ENCODE measurements around the gene PVALEF. TPM values are rescaled to one million over a fixed set of nuclear protein-coding genes. Genes with fewer than 3 reads are reported as not detected.

Gene PVALEF
- polyA plus RNA-seq, 1 donor (not counting 4 experiments of a cell fraction or from before 2014, with no cell fraction given): not detected

DNA sequence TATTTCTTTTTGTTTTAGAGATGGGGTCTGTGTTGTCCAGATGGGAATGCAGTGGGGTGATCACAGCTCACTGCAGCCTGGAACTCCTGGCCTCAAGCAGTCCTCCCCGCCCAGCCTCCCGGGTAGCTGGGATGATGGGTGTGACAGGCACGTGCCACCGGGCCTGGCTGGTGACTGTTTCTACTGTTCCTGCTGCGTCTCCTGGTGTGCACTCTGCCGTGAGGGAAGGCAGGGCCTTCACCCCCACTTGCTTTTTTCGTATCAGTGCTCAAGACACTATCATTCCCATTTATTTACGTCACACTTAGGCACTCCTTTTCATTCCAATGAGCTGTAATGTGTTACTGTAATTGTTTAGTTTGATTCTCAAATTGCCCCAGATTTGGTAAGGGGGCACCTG is 25.3 kb upstream of the PVALEF start:
- Histone ChIP-seq H3K4me3 (ENCODE audit: control insufficient read depth in 2 of 3, extremely low read depth in 1 of 3, insufficient read depth in 2 of 3, low read depth in 1 of 3, low read length in 3 of 3) (no peak overlapping the region), H3K36me3 (ENCODE audit: control insufficient read depth in 2 of 2, extremely low read depth in 1 of 2, insufficient read depth in 2 of 2, low read length in 2 of 2) (no peaks in the 10 kb centered on the region), H3K9ac (ENCODE audit: control insufficient read depth, extremely low read depth, insufficient read depth, low read length) (no peak overlapping the region), H3K4me1 (ENCODE audit: control insufficient read depth, extremely low read depth, insufficient read depth, low read length) (no peaks in the 10 kb centered on the region), H2AFZ (ENCODE audit: control insufficient read depth, low read length) (no peak overlapping the region), H3K27ac (ENCODE audit: control insufficient read depth, insufficient read depth, low read length) (no peak overlapping the region), H4K20me1 (ENCODE audit: control insufficient read depth, extremely low read depth, insufficient read depth, low read length) (no peaks in the 10 kb centered on the region), H3K27me3 (ENCODE audit: control insufficient read depth, extremely low read depth, insufficient read depth, low read length) (peaks cover 19% of the 10 kb centered on the region), H3K4me2 (ENCODE audit: control insufficient read depth, extremely low read depth, insufficient read depth, low read depth, low read length) (no peak overlapping the region), H3K9me3 (ENCODE audit: control insufficient read depth, low read depth, low read length) (peaks cover 7% of the 10 kb centered on the region), H3K79me2 (ENCODE audit: control insufficient read depth, insufficient read depth, low read length) (no peaks in the 10 kb centered on the region), H3K9me1 (ENCODE audit: control insufficient read depth, extremely low read depth, insufficient read depth, low read length) (no peaks in the 10 kb centered on the region)
- DNase-seq (ENCODE audit: low read depth, low spot score) (no peak), FAIRE-seq (no peak)
- dilution Hi-C loops (cut with MboI; ENCODE audit: extremely low pct_ligation_motif_present, low sequenced_read_pairs): no loop called here
- TF ChIP-seq EZH2 (IDR thresholded peaks at IDR 0.05; ENCODE audit: low read length): no peak
- TF ChIP-seq, protein P1, sequence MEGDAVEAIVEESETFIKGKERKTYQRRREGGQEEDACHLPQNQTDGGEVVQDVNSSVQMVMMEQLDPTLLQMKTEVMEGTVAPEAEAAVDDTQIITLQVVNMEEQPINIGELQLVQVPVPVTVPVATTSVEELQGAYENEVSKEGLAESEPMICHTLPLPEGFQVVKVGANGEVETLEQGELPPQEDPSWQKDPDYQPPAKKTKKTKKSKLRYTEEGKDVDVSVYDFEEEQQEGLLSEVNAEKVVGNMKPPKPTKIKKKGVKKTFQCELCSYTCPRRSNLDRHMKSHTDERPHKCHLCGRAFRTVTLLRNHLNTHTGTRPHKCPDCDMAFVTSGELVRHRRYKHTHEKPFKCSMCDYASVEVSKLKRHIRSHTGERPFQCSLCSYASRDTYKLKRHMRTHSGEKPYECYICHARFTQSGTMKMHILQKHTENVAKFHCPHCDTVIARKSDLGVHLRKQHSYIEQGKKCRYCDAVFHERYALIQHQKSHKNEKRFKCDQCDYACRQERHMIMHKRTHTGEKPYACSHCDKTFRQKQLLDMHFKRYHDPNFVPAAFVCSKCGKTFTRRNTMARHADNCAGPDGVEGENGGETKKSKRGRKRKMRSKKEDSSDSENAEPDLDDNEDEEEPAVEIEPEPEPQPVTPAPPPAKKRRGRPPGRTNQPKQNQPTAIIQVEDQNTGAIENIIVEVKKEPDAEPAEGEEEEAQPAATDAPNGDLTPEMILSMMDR (optimal IDR thresholded peaks at IDR 0.05 in 1 of 3, IDR thresholded peaks at IDR 0.05 in 1 of 3, conservative IDR thresholded peaks at IDR 0.05 in 1 of 3; ENCODE audit: extremely low read depth in 1 of 3, insufficient read depth in 2 of 3, low read length in 3 of 3): no peak

DNA sequence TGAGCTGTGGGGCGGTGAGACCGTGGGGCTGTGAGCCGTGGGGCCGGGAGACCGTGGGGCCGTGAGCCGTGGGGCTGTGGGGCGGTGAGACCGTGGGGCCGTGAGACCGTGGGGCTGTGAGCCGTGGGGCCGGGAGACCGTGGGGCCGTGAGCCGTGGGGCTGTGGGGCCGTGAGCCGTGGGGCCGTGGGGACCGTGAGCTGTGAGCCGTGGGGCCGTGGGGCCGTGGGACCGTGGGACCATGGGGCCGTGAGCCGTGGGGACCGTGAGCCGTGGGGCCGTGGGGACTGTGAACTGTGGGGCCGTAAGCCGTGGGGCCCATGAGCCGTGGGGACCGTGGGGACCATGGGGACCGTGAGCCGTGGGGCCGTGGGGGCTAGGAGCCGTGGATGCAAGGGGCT is 24.6 kb upstream of the PVALEF start:
- dilution Hi-C loops (cut with MboI; ENCODE audit: extremely low pct_ligation_motif_present, low sequenced_read_pairs): no loop called here
- H3K36me3 ChIP-seq (ENCODE audit: control insufficient read depth in 2 of 2, extremely low read depth in 1 of 2, insufficient read depth in 2 of 2, low read length in 2 of 2): no peaks in the 10 kb centered on the region
- H3K9me3 ChIP-seq (ENCODE audit: control insufficient read depth, low read depth, low read length): peaks cover 7% of the 10 kb centered on the region
- H3K4me1 ChIP-seq (ENCODE audit: control insufficient read depth, extremely low read depth, insufficient read depth, low read length): no peaks in the 10 kb centered on the region
- no peak overlapping the region for H3K9ac ChIP-seq (ENCODE audit: control insufficient read depth, extremely low read depth, insufficient read depth, low read length)
- FAIRE-seq (no peak), DNase-seq (ENCODE audit: low read depth, low spot score) (no peak)
- no peaks in the 10 kb centered on the region for H4K20me1 ChIP-seq (ENCODE audit: control insufficient read depth, extremely low read depth, insufficient read depth, low read length)
- no peak for TF ChIP-seq EZH2 (IDR thresholded peaks at IDR 0.05; ENCODE audit: low read length)
- TF ChIP-seq, protein P1 (optimal IDR thresholded peaks at IDR 0.05 in 1 of 3, IDR thresholded peaks at IDR 0.05 in 1 of 3, conservative IDR thresholded peaks at IDR 0.05 in 1 of 3; ENCODE audit: extremely low read depth in 1 of 3, insufficient read depth in 2 of 3, low read length in 3 of 3): no peak
- no peak overlapping the region for H2AFZ ChIP-seq (ENCODE audit: control insufficient read depth, low read length)
- H3K27ac ChIP-seq (ENCODE audit: control insufficient read depth, insufficient read depth, low read length): no peak overlapping the region
- no peaks in the 10 kb centered on the region for H3K79me2 ChIP-seq (ENCODE audit: control insufficient read depth, insufficient read depth, low read length)
- no peak overlapping the region for H3K4me3 ChIP-seq (ENCODE audit: control insufficient read depth in 2 of 3, extremely low read depth in 1 of 3, insufficient read depth in 2 of 3, low read depth in 1 of 3, low read length in 3 of 3)
- peaks cover 12% of the 10 kb centered on the region for H3K27me3 ChIP-seq (ENCODE audit: control insufficient read depth, extremely low read depth, insufficient read depth, low read length)
- H3K9me1 ChIP-seq (ENCODE audit: control insufficient read depth, extremely low read depth, insufficient read depth, low read length): no peaks in the 10 kb centered on the region
- no peak overlapping the region for H3K4me2 ChIP-seq (ENCODE audit: control insufficient read depth, extremely low read depth, insufficient read depth, low read depth, low read length)

Data from keratinocyte (primary cell).